Bone marrow (tissue), 2 donors: ENCODE data around the gene ZFP30.
"Not testable (repeated sequence)": the region's sequence is repeated elsewhere in the genome, so short reads cannot be mapped to it uniquely, and the experiment has no call there.

Source experiments
- DNase-seq, 2 donors: peaks; one replicate each; lab custom pipeline; 2025; lab: John Stamatoyannopoulos, UW

The ZFP30 gene

GRCh38 chr19:37655301-37655688 lies at the start of gene ZFP30:
Gene ZFP30, minus strand, starts transcription at chr19:37655465. Its CDS starts 7,643 bp downstream, at chr19:37647822.
- DNase-seq: peak; percentile 66 to 74

DNA sequence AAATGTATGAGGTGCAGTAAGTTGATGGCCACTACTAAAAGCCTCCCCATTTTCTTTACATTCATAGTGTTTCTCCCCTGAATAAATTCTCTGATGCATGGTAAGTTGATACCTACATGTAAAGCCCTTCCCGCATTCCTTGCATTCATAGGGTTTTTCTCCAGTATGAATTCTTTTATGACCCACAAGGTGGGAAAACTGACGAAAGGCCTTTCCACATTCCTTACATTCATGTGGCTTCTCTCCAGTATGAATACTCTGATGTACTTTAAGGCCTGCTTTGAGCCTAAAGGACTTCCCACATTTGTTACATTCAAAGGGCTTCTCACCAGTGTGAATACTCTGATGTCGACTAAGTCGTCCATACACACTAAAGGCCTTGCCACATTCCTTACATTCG lies 43.8 kb upstream of the ZFP30 start:
- no peak for DNase-seq

DNA sequence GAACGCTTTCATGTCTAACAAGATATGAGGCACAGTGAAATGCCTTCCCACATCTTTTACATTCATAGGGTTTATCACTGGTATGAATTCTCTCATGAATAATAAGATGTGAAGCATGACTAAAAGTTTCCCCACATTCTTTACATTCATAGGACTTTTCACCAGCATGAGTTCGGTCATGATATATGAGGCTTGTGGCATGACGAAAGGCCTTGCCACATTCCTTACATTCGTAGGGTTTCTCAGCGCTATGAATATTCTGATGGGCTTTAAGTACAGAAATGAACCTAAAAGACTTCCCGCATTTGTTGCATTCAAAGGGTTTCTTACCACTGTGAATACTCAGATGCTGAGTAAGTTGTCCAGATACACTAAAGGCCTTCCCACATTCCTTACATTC lies 43.0 kb upstream of the ZFP30 start:
- no peak for DNase-seq

- no peak for DNase-seq
Observed at GRCh38 chr19:37695144-37695899, 40.1 kb upstream of the ZFP30 start.

DNA sequence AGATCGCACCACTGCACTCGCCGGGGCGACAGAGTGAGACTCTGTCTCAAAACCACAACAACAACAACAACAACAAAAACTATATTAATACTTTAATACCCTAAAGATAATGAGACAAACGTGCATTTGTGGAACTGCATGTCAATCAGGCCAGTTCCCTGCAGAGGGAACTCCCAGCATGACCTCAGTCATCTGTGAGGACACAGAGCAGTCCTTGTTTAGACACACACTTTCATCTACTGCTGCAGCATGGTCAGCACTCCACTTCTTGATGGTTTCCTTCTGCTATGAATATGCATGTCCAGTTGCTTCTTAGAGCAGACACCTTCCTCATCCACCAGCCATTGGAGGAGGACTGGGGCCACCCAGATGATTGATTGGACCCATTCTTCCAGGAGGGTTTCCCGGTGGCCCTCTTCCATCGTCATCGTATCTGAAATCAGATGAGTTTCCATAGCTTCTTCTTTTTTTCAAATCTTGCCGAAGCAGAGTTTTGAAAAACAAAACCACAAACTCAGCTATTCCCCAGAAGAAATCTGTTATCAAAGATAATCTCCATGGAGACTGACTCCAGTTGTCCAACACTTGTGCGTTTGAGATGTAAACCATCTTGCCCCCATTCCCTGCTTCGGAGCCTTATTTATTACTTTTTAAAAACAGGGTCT lies 37.8 kb upstream of the ZFP30 start:
- DNase-seq: no peak

DNA sequence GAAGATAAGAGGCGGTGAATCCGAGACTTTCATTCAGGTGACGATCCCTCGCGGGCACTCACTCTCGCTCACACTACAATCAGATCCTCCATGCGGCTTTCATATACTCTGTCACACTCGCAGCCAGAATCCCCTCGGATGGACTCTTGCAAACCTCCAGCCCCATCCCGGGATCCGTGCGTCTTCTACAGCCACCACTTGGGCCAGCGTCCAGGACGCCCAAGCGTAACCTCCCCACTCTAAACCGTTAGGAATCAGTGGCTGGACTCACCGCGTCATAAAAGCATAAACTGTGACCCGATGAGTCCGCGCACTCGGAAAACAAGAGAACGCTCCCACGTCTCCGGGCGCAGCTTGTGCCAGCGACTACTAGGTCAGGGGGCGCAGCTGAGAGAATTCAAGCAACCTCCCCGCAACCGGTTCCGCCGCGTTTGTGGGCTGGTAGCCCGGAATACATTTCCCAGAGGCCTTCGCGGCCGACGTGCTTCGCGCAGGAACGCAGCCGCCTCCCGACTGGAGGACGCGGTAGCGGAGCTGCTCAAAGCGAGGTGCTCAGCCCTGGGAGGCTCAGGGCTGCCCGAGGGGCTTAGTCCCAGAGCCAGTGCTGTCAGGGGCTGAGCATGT lies 36.7 kb upstream of the ZFP30 start:
- peak; percentile 8 to 74 for DNase-seq

DNA sequence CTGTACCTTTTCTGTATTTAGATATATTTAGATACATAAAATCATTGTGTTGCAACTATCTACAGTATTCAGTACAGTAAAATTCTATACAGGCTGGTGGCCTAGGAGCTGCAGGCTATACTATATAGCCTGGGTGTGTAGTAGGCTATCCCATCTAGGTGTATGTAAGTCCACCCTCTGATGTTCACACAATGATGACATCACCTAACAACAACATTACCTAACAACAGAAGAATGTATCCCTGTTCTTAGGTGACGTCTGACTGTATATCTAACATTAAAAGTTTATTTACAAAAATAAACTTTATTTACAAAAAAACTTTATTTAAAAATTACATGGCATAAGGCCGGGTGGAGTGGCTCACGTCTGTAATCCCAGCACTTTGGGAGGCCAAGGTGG lies 28.3 kb upstream of the ZFP30 start:
- DNase-seq: no peak

DNA sequence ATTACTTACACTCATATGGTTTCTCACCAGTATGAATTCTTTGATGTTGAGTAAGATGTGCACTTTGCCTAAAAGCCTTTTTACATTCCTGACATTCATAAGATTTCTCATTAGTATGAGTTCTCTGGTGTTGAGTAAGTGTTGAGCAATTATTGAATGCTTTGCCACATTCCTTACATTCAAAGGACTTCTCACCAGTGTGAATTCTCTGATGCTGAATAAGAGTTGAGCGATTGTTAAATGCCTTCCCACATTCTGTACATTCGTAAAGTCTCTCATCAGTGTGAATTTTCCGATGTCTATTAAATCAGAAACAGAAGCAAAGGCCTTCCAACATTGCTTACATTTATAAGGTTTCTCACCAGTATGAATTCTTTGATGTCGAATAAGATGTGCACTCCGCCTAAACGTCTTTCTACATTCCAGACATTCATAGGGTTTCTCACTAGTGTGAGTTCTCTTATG lies 14.2 kb upstream of the ZFP30 start:
- no peak for DNase-seq

- DNase-seq: not testable (repeated sequence)
Observed at GRCh38 chr19:37657157-37657556, 1.9 kb upstream of the ZFP30 start.

DNA sequence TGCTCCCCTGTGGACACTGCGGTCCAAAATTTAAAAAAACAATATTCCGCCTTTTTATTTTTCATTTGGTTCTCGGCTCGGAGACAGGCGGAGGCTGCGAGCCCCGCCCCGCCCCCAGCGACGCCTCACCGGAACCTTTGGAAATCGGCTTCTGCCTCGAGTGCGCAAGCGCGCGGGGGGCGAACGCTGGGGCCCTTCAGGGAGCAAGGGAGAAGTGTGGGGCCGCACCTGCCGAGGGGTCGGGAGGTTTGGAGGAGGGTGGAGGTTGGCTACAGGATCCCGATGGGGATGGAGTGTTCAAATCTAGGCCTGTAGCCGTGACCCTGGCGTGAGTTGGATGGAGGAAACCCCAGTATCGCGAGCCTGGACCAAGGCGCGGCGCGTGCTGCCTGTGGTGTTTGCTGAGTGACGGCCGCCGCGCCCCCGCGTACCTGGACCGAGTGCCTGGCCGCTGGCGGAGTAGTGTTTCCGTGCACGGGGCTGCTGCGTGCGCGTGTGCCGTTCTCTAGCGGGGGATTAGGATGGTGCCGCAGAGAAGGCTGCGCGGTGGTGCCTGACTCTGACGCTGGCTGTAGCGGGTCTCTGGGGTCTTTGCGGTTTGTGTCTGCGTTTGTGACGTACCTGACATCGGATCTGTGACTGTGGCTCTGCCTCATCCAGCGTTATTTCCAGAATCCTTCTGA lies 565 bp upstream of the ZFP30 start:
- DNase-seq: peak; percentile 66 to 74

GRCh38 chr19:37654629-37655300 lies 500 bp downstream of the ZFP30 start:
- peak; percentile 7 to 34 for DNase-seq

GRCh38 chr19:37654118-37654517 lies 1.1 kb downstream of the ZFP30 start:
- no peak for DNase-seq

- no peak for DNase-seq
Observed at GRCh38 chr19:37635076-37636056, 19.9 kb downstream of the ZFP30 start.

DNA sequence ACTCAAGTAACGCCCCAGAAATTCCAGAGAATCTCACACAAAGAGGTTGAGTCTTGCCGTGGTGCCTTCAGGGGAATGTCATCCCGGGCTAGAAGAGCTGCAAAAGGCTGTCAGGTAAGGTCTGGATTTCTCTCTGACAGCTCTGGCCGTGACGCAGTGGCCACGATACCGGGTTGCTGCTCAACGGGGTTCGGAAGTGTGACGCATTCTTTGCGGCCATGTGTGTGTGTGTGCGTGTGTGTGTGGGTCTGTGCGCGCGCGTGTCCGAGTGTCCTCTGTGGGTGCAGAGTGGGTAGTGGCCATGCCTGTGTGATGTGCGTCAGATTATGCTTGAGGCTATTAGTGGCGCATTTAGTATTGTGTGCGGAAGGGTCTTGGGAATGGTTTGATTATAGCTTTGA lies 60.3 kb downstream of the ZFP30 start:
- DNase-seq: peak in 1 of 2 donors; percentile 28

DNA sequence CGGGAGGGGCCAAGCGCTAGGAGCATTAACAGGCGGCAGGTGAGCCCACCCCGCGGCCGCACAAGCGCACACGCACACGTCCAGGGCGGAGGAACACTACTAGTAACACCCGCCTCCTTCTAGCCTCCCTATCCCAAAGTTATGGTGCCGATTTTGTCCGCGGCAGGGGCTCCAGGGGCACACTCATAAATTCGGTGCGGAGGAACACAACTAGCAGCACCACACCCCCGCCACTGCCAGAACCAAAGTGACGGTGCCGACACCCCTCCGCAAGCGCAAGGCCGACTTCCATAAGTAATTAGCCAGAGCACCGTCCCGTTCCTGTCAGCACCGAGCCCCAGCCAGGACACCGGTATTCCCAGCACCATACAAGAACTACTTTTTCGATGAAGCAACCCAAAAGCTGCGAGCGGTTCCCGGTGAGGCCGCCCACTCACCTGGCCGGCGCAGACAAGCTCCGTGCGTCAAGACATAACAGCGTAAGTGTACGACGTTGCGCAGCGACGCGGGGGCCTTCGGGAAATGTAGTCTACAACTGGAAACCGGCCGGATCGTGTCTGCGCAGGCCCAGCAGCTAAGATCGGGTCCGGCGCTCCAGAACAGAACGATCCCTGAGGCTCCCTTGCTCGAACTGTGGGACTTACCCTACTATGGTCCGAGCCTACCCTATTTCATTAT lies 60.8 kb downstream of the ZFP30 start, which contains the start of the genes ZNF540 and ZNF571:
Gene ZNF540 (plus strand): TSS at position 573 of the 678 bp plus-strand sequence. CDS start 3,572 bp downstream, outside the sequence.
Gene ZNF571 (minus strand): TSS at position 489 of the 678 bp plus-strand sequence. CDS start 8,116 bp downstream, outside the sequence.
- peak; percentile 53 to 67 for DNase-seq

GRCh38 chr19:37593996-37594303 lies 61.3 kb downstream of the ZFP30 start:
- no peak for DNase-seq

GRCh38 chr19:37583340-37583739 lies 71.9 kb downstream of the ZFP30 start:
- DNase-seq: no peak

- no peak for DNase-seq
Observed at GRCh38 chr19:37572203-37572602, 83.1 kb downstream of the ZFP30 start.

DNA sequence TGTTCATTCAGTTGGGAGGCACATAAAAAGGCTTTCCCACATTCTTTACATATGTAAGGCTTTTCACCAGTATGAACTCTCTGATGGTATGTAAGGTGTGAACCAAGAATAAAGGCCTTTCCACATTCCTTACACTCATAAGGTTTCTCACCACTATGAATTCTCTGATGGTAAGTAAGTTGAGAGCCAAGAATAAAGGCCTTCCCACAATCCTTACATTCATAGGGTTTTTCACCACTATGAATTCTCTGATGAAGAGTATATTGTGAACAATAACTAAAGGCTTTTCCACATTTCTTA lies 89.9 kb downstream of the ZFP30 start:
- DNase-seq: no peak
